GM19463 (cell line): Measurements from ENCODE around the gene UBAC1.
"Not testable (repeated sequence)": the region's sequence is repeated elsewhere in the genome, so short reads cannot be mapped to it uniquely, and the experiment has no call there.

Source experiments
- ATAC-seq: cut with Tn5 transposase; IDR thresholded peaks from one replicate; pipeline ENCODE4 v1.9.1; 2021; ENCODE audit warnings: mild to moderate bottlenecking, moderate library complexity; ENCODE audit not compliant: unreplicated experiment

Gene UBAC1

GRCh38 chr9:135978642-135979546 is 17.7 kb upstream of the UBAC1 start:
- no peak for ATAC-seq

- no peak for ATAC-seq
These were observed 15.8 kb upstream of the UBAC1 start for GRCh38 chr9:135976944-135977343.

- no peak for ATAC-seq
These were observed 15.4 kb upstream of the UBAC1 start for GRCh38 chr9:135976531-135976930.

- no peak for ATAC-seq
These were observed 14.7 kb upstream of the UBAC1 start for GRCh38 chr9:135975834-135976233.

- no peak for ATAC-seq
These were observed 13.0 kb upstream of the UBAC1 start for GRCh38 chr9:135974220-135974573.

- no peak for ATAC-seq
These were observed 12.4 kb upstream of the UBAC1 start for GRCh38 chr9:135973277-135974219.

GRCh38 chr9:135971892-135972291 is 10.7 kb upstream of the UBAC1 start:
- ATAC-seq = no peak

GRCh38 chr9:135971111-135971766 is 10.1 kb upstream of the UBAC1 start:
- no peak for ATAC-seq

- ATAC-seq = no peak
These were observed 9.1 kb upstream of the UBAC1 start for GRCh38 chr9:135970128-135970815.

- ATAC-seq = no peak
These were observed 8.0 kb upstream of the UBAC1 start for GRCh38 chr9:135969064-135969683.

- ATAC-seq = no peak
These were observed 7.4 kb upstream of the UBAC1 start for GRCh38 chr9:135968601-135969000.

- no peak for ATAC-seq
These were observed 6.9 kb upstream of the UBAC1 start for GRCh38 chr9:135968083-135968476.

GRCh38 chr9:135966916-135967260 is 5.7 kb upstream of the UBAC1 start:
- ATAC-seq = not testable (repeated sequence)

GRCh38 chr9:135965124-135965756 is 4.1 kb upstream of the UBAC1 start:
- no peak for ATAC-seq

GRCh38 chr9:135963938-135964337 is 2.8 kb upstream of the UBAC1 start:
- no peak for ATAC-seq

- ATAC-seq = no peak
These were observed 2.2 kb upstream of the UBAC1 start for GRCh38 chr9:135963338-135963737.

- no peak for ATAC-seq
These were observed 1.6 kb upstream of the UBAC1 start for GRCh38 chr9:135962696-135963307.

- ATAC-seq = no peak
These were observed 880 bp upstream of the UBAC1 start for GRCh38 chr9:135961811-135962695.
